Heart left ventricle (tissue), 16 donors: ENCODE data around the gene RPS17. TPM values are rescaled to one million over a fixed set of nuclear protein-coding genes. Genes with fewer than 3 reads are reported as not detected.

Experiments used
- ATAC-seq, 4 donors: fragments of 200-7000 bp; cut with Tn5 transposase; one replicate each; pipeline ENCODE4 v1.9.1; 2020 to 2022; ENCODE audit warnings: moderate library complexity in 4 of 4, mild to moderate bottlenecking in 3 of 4, moderate number of reproducible peaks in 1 of 4
- DNase-seq, 5 donors: peaks; one replicate each; pipeline ENCODE4 v3.0.0-alpha.2; 2020
- H3K27ac ChIP-seq, 12 donors: fragments of 200-600 bp; sonication (generic) in 4 of 12; one replicate each; pipeline versions ENCODE4 v1.5.0 to v1.8.0; 2016 to 2022; ENCODE audit warnings: mild to moderate bottlenecking in 2 of 12
- H3K27me3 ChIP-seq, 9 donors: fragments of 200-600 bp; sonication (generic) in 2 of 9; one replicate each; pipeline versions ENCODE4 v1.5.1 to v1.8.0; 2016 to 2022; ENCODE audit warnings: mild to moderate bottlenecking in 3 of 9
- H3K36me3 ChIP-seq, 9 donors: fragments of 200-600 bp; sonication (generic) in 2 of 9; one replicate each; pipeline versions ENCODE4 v1.5.0 to v1.8.0; 2018 to 2022; ENCODE audit warnings: mild to moderate bottlenecking in 2 of 9
- H3K4me1 ChIP-seq, 12 donors: fragments of 200-600 bp; sonication (generic) in 4 of 12; one replicate each; pipeline versions ENCODE4 v1.5.0 to v1.8.0; 2016 to 2022; ENCODE audit warnings: mild to moderate bottlenecking in 3 of 12
- H3K4me3 ChIP-seq, 12 donors: fragments of 200-600 bp; sonication (generic) in 4 of 12; one replicate each; pipeline versions ENCODE4 v1.5.0 to v1.8.0; 2017 to 2022; ENCODE audit warnings: mild to moderate bottlenecking in 9 of 12, moderate library complexity in 4 of 12
- H3K9me3 ChIP-seq, 12 donors: fragments of 200-600 bp; sonication (generic) in 4 of 12; one replicate each; pipeline versions ENCODE4 v1.5.0 to v1.8.0; 2016 to 2022; ENCODE audit warnings: mild to moderate bottlenecking in 1 of 12
- CTCF ChIP-seq, 12 donors: fragments of 200-600 bp; sonication (generic) in 4 of 12; IDR thresholded peaks; one replicate each; pipeline versions ENCODE4 v1.5.0 to v1.8.0; 2018 to 2022; ENCODE audit warnings: antibody characterized with exemption in 12 of 12, mild to moderate bottlenecking in 5 of 12
- POLR2A ChIP-seq, 2 donors: fragments of 450-650 bp; IDR thresholded peaks; one replicate each; pipeline ENCODE4 v1.6.1; 2017; ENCODE audit warnings: antibody characterized with exemption in 2 of 2, mild to moderate bottlenecking in 2 of 2, moderate library complexity in 2 of 2
- WGBS, 4 donors: extraction: QIAGEN DNeasy Blood & Tissue Kit in 2 of 4; methylation state at CpG; one replicate each; pipeline versions ENCODE4 v1.1.5 to v1.1.7; 2013 to 2018; 5-methylcytosine and 5-hydroxymethylcytosine counted together
- intact Hi-C, 10 donors: fragments of 100-400 bp; cut with DNase I; formaldehyde crosslinking; loops; one replicate each; pipeline versions ENCODE4 v1.11.1 to v1.14.2; 2022
- polyA plus RNA-seq, 2 donors: library from polyadenylated mRNA; stranded (reverse); fragments of 200-250 nt; gene quantifications; one replicate each; pipeline ENCODE4 v1.2.3, GENCODE V29; 2013
- total RNA-seq, 9 donors: library from RNA; depleted of rRNA in 2 of 9; stranded (reverse); fragments of >200 nt in 2 of 9; fragmentation: NEBNext Ultra II Directional in 3 of 9; extraction: Animal tissue kit (Norgen Biotek cat#: 25700) in 3 of 9; gene quantifications; one replicate each; pipeline versions ENCODE4 v1.1.0 to v1.2.4, GENCODE V29; 2016 to 2023
- donor health status: ischemic (EF 13 %, LVEDD 7.1; RV severe dilation, severe dysfunction).
- donor health status: healthy with polysubstance abuse.
- donor health status: DM: no; HTN: yes; CAD: no.
- donor health status: DM: no; HTN: no; CAD: no.
- donor health status: ischemic (EF 25% LVEDD 6.9; RV normal size, moderate dysfunction).
- donor health status: ischemic (EF 25% LVEDD 5.7; RV mildly dilated, moderate dysfunction).
- donor health status: healthy.
- donor health status: DM: yes; HTN: yes; CAD: no.
- donor health status: ischemic (EF 35%, LVEDD 5.7; RV mildly dilated, moderate dysfunction).
- donor health status: nonischemic (EF 11% LVEDD 7.7; RV severe dilation, severe dysfunction).
- donor health status: DM: yes; HTN: yes; CAD: no.
- donor health status: PGD.
- donor health status: ischemic (EF 29% LVEDD 5.4; RV normal size, mild dysfunction).
- donor health status: nonischemic (EF 23%, LVEDD 6.1; RV moderate dilation, normal function).

The RPS17 gene
- total and polyA plus RNA-seq, 11 donors: 621 to 3,234 (median 882) TPM

DNA sequence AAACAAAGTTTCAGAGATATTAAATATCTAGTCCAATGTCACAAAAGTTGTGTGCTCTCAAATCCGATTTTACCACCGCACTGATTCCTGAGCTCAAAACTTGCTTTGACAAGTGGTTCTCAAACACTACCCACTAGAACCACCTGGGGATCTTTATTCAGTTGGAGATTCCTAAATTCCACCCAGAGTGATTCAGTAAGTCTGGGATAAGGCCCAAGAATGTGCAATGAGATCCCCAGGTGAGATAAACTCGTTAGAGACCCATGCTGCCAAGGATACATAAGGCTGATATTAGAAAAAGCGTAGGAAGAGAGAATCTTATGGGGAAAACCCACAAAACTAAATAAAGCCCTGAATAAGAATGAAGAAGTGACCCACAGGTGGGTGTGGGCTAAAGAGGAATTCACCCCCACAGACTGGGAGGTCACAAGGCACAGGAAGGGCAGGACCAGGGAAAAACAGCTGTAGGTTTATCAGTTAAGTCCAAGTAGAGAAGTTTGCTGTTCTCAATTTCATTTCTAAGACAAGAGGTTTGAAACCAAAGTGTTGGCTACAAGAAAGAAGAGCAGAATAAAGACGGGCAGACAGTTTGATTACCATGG, 11.5 kb upstream of the RPS17 start:
- ATAC-seq: no peak
- no peak overlapping the region for H3K4me3 ChIP-seq
- H3K4me1 ChIP-seq: no peaks in the 10 kb centered on the region
- no peak overlapping the region for H3K27ac ChIP-seq
- H3K36me3 ChIP-seq: peaks cover 0 to 7% (median 0%) of the 10 kb centered on the region in 9 donors
- WGBS, 4 donors: 74 to 78% (median 76%) methylated on average over 5 of the region's 5 CpGs
- no peak for DNase-seq
- TF ChIP-seq POLR2A (IDR thresholded peaks at IDR 0.05) (no peak), CTCF (IDR thresholded peaks at IDR 0.05) (no peak)
- intact Hi-C loops: no loop called here
- H3K9me3 ChIP-seq: no peaks in the 10 kb centered on the region
- H3K27me3 ChIP-seq: no peaks in the 10 kb centered on the region

- no peak for DNase-seq
Observed at GRCh38 chr15:82549199-82549665, 9.0 kb upstream of the RPS17 start.

GRCh38 chr15:82548700-82549099, 8.4 kb upstream of the RPS17 start:
- no peaks in the 10 kb centered on the region for H3K4me1 ChIP-seq
- TF ChIP-seq CTCF (IDR thresholded peaks at IDR 0.05): no peak
- TF ChIP-seq POLR2A (IDR thresholded peaks at IDR 0.05): no peak
- intact Hi-C loops: loop anchor here in 1 of 10 donors (10.0 kb wide), 1 partner anchor 504 kb away; the partner anchor contains the start of gene MEX3B
- H3K9me3 ChIP-seq: no peaks in the 10 kb centered on the region
- H3K36me3 ChIP-seq: peaks cover 0 to 11% (median 0%) of the 10 kb centered on the region in 9 donors
- no peak for ATAC-seq
- no peak overlapping the region for H3K27ac ChIP-seq
- H3K4me3 ChIP-seq: no peak overlapping the region
- no peaks in the 10 kb centered on the region for H3K27me3 ChIP-seq
- DNase-seq: no peak
- 78 to 88% (median 83%) methylated on average over 2 of the region's 2 CpGs for WGBS, 4 donors

More at GRCh38 chr15:82549199-82549665, 9.0 kb upstream of the RPS17 start:
- Histone ChIP-seq H3K9me3 (no peaks in the 10 kb centered on the region), H3K27ac (no peak overlapping the region), H3K4me3 (no peak overlapping the region), H3K4me1 (no peaks in the 10 kb centered on the region), H3K36me3 (peaks cover 0 to 11% (median 0%) of the 10 kb centered on the region in 9 donors), H3K27me3 (no peaks in the 10 kb centered on the region)
- 86 to 93% (median 91%) methylated on average over 9 of the region's 9 CpGs for WGBS, 4 donors
- no peak for ATAC-seq
- TF ChIP-seq CTCF (IDR thresholded peaks at IDR 0.05): no peak
- no peak for TF ChIP-seq POLR2A (IDR thresholded peaks at IDR 0.05)
- intact Hi-C loops: loop anchor here in 1 of 10 donors (10.0 kb wide), 1 partner anchor 504 kb away; the partner anchor contains the start of gene MEX3B

- no peaks in the 10 kb centered on the region for H3K27me3 ChIP-seq
- intact Hi-C loops: loop anchor here in 1 of 10 donors (10.0 kb wide), 1 partner anchor 501 kb away; the partner anchor contains the start of gene MEX3B
- peaks cover 0 to 7% (median 2%) of the 10 kb centered on the region in 12 donors for H3K4me1 ChIP-seq
- no peaks in the 10 kb centered on the region for H3K9me3 ChIP-seq
- 70 to 76% (median 72%) methylated on average over 6 of the region's 6 CpGs for WGBS, 4 donors
- H3K36me3 ChIP-seq: peaks cover 0 to 7% (median 0%) of the 10 kb centered on the region in 9 donors
- TF ChIP-seq CTCF (IDR thresholded peaks at IDR 0.05) (no peak), POLR2A (IDR thresholded peaks at IDR 0.05) (no peak)
- DNase-seq (no peak), ATAC-seq (no peak)
- H3K4me3 ChIP-seq: no peak overlapping the region
- no peak overlapping the region for H3K27ac ChIP-seq
Observed at GRCh38 chr15:82545478-82545877, 5.2 kb upstream of the RPS17 start.
